K562 (cell line): ENCODE data around the gene NKD1. TPM values are rescaled to one million over a fixed set of nuclear protein-coding genes. Genes with fewer than 3 reads are reported as not detected.

Experiments used
- ATAC-seq: fragments of 200-7000 bp; cut with Tn5 transposase; 3 replicates; pipeline ENCODE4 v1.9.1; 2020; ENCODE audit warnings: moderate library complexity
- BruUV-seq: library from RNA; stranded (reverse); fragments of 400-500 nt; replicated peaks from 2 replicates; lab custom pipeline; 2021; lab: Mats Ljungman, UMichigan
- CTCF ChIA-PET: fragments of 300-600 bp; formaldehyde crosslinking; extraction: SDS; loops from one replicate; lab custom pipeline; 2021; ENCODE audit warnings: low intra/inter-chr PET ratio; lab: Yijun Ruan, JAX
- POLR2A ChIA-PET: fragments of 300-600, 350-650 bp; sonication (Branson Sonifier 250); formaldehyde crosslinking; extraction: SDS; loops from one replicate; lab custom pipeline; 2021; ENCODE audit warnings: antibody characterized with exemption, inconsistent platforms; lab: Yijun Ruan, JAX
- DNase-seq, 4 experiments: peaks; one replicate each; pipeline versions ENCODE4 v3.0.0 to v3.0.0-alpha.2; 2011 to 2018; ENCODE audit warnings: low spot score in 3 of 4, mixed read lengths in 3 of 4; ENCODE audit errors: extremely low read depth in 1 of 4
- FAIRE-seq: peaks from 2 replicates; lab custom pipeline; 2011; peaks lifted over from hg19 to GRCh38; lab: Jason Lieb, UNC
- H2AFZ ChIP-seq: 2 replicates; pipeline ENCODE4 v1.6.0; 2011; ENCODE audit warnings: low read depth, low read length, control low read depth, inconsistent platforms
- H3K27ac ChIP-seq: fragments of 200-600 bp; 3 replicates; pipeline ENCODE4 v1.8.0; 2011; ENCODE audit warnings: low read depth, mild to moderate bottlenecking, control low read depth, inconsistent platforms, low read length, moderate library complexity, mixed read lengths; ENCODE audit errors: extremely low read depth
- H3K27me3 ChIP-seq, 2 experiments: fragments of 300-600 bp in 1 of 2; 2 replicates in 1 of 2; 3 replicates in 1 of 2; pipeline versions ENCODE4 v1.6.0 to v1.8.0; 2011; ENCODE audit warnings: inconsistent platforms in 2 of 2, low read length in 2 of 2, mild to moderate bottlenecking in 1 of 2, mixed read lengths in 1 of 2, moderate library complexity in 1 of 2; ENCODE audit not compliant: control insufficient read depth in 2 of 2, insufficient read depth in 2 of 2
- H3K36me3 ChIP-seq: fragments of 300-600 bp; 3 replicates; pipeline ENCODE4 v1.8.0; 2011; ENCODE audit warnings: mild to moderate bottlenecking, low read length, inconsistent platforms; ENCODE audit not compliant: control insufficient read depth, insufficient read depth
- H3K4me1 ChIP-seq, 2 experiments: fragments of 200-600 bp in 1 of 2; replicated peaks in 1 of 2; 2 replicates in 1 of 2; 3 replicates in 1 of 2; pipeline versions ENCODE4 v1.5.1 to v1.8.0; 2011; ENCODE audit warnings: inconsistent platforms in 2 of 2, low read length in 2 of 2, mild to moderate bottlenecking in 1 of 2, mixed read lengths in 1 of 2, moderate library complexity in 1 of 2; ENCODE audit not compliant: control insufficient read depth in 2 of 2, insufficient read depth in 2 of 2
- H3K4me2 ChIP-seq: 2 replicates; pipeline ENCODE4 v1.6.1; 2011; ENCODE audit warnings: low read length, control low read depth, inconsistent platforms, mixed read lengths; ENCODE audit not compliant: insufficient read depth
- H3K4me3 ChIP-seq: fragments of 200-600 bp; sonication (generic), shearing (Covaris generic); 2 replicates; pipeline ENCODE4 v1.5.1; 2016; ENCODE audit warnings: control low read depth, inconsistent platforms
- H3K79me2 ChIP-seq: fragments of 200-600 bp; 3 replicates; pipeline ENCODE4 v1.8.0; 2011; ENCODE audit warnings: low read length, inconsistent platforms; ENCODE audit not compliant: control insufficient read depth, insufficient read depth
- H3K9ac ChIP-seq, 2 experiments: 2 replicates each; pipeline versions ENCODE4 v1.6.0 to v1.6.1; 2011; ENCODE audit warnings: low read depth in 2 of 2, low read length in 2 of 2, control low read depth in 1 of 2, inconsistent platforms in 1 of 2, mild to moderate bottlenecking in 1 of 2, mixed read lengths in 1 of 2; ENCODE audit not compliant: insufficient read depth in 1 of 2
- H3K9me1 ChIP-seq: one replicate; pipeline ENCODE4 v1.6.0; 2011; ENCODE audit warnings: inconsistent platforms, mild to moderate bottlenecking, low read length, moderate library complexity; ENCODE audit not compliant: control insufficient read depth, insufficient read depth
- H3K9me3 ChIP-seq: replicated peaks from 2 replicates; pipeline ENCODE4 v1.5.1; 2011; ENCODE audit warnings: low read depth, low read length, inconsistent platforms; ENCODE audit not compliant: control insufficient read depth, insufficient read depth
- H4K20me1 ChIP-seq: replicated peaks from 2 replicates; pipeline ENCODE4 v1.6.1; 2011; ENCODE audit warnings: low read length, inconsistent platforms, mixed read lengths; ENCODE audit not compliant: control insufficient read depth, insufficient read depth
- KDM1A ChIP-seq, 2 experiments: fragments of 450-650 bp; IDR thresholded peaks; 2 replicates each; pipeline ENCODE4 v1.6.1; 2016; ENCODE audit warnings: mild to moderate bottlenecking in 2 of 2
- PCBP1 ChIP-seq: fragments of 200-400 bp; formaldehyde crosslinking; IDR thresholded peaks from 2 replicates; pipeline ENCODE4 v1.6.1; 2018; ENCODE audit warnings: mild to moderate bottlenecking, low read depth, low read length; ENCODE audit not compliant: poor library complexity, severe bottlenecking
- ZKSCAN8 ChIP-seq: fragments of 200-800 bp; sonication (Bioruptor generic); IDR thresholded peaks from 2 replicates; pipeline ENCODE4 v1.6.1; 2016; ENCODE audit warnings: missing genetic modification characterization, missing compliant biosample characterization
- WGBS: fragments of 100-300 bp; shearing (Covaris generic); methylation state at CpG from one replicate; pipeline ENCODE4 v1.1.6; 2016; ENCODE audit warnings: low coverage, mixed read lengths; ENCODE audit not compliant: insufficient coverage; ENCODE audit errors: missing lambda C conversion rate; 5-methylcytosine and 5-hydroxymethylcytosine counted together
- in situ Hi-C: fragments of 300-500 bp; cut with MboI; formaldehyde crosslinking; loops from 4 replicates; pipeline ENCODE4 v1.15.0; 2018; ENCODE audit warnings: inconsistent platforms, mixed read lengths
- intact Hi-C: fragments of 100-400 bp; cut with micrococcal nuclease; formaldehyde crosslinking; loops from 2 replicates; pipeline ENCODE4 v1.14.2; 2022
- polyA plus RNA-seq, 8 experiments: library from polyadenylated mRNA; depleted of rRNA in 4 of 8; stranded (reverse) in 5 of 8; unstranded in 3 of 8; fragments of >200 nt; fragmentation: Nextera tagmentation in 2 of 8; fragmentation: Illumina TruSeq in 1 of 8; extraction: Ambion mirVana in 2 of 8; extraction: Trizol in 1 of 8; gene quantifications; 2 replicates each; pipeline versions ENCODE4 v1.2.1 to v1.2.3, GENCODE V29; 2011 to 2014; ENCODE audit warnings: inconsistent platforms in 1 of 8, missing spikeins in 1 of 8
- total RNA-seq, 7 experiments: library from RNA; depleted of rRNA in 6 of 7; stranded (reverse); fragments of >200 nt in 6 of 7; fragmentation: Illumina TruSeq in 2 of 7; extraction: Trizol in 2 of 7; gene quantifications; 2 replicates each; pipeline versions ENCODE4 v1.2.1 to v1.2.3, GENCODE V29; 2011 to 2021; ENCODE audit warnings: low replicate concordance in 1 of 7
- TF ChIP-seq, protein P1 (sequence below): IDR thresholded peaks from 2 replicates; pipeline ENCODE4 v1.6.1; 2011; ENCODE audit warnings: borderline replicate concordance, low read depth, mild to moderate bottlenecking, moderate library complexity, low read length; ENCODE audit not compliant: insufficient read depth, poor library complexity, severe bottlenecking

Gene NKD1
- total and polyA plus RNA-seq, 9 of the 15 experiments (the other 6 are each of a cell fraction or from before 2014, with no cell fraction given): under 0.01 to 0.24 (median 0.04) TPM; not detected in 2

DNA sequence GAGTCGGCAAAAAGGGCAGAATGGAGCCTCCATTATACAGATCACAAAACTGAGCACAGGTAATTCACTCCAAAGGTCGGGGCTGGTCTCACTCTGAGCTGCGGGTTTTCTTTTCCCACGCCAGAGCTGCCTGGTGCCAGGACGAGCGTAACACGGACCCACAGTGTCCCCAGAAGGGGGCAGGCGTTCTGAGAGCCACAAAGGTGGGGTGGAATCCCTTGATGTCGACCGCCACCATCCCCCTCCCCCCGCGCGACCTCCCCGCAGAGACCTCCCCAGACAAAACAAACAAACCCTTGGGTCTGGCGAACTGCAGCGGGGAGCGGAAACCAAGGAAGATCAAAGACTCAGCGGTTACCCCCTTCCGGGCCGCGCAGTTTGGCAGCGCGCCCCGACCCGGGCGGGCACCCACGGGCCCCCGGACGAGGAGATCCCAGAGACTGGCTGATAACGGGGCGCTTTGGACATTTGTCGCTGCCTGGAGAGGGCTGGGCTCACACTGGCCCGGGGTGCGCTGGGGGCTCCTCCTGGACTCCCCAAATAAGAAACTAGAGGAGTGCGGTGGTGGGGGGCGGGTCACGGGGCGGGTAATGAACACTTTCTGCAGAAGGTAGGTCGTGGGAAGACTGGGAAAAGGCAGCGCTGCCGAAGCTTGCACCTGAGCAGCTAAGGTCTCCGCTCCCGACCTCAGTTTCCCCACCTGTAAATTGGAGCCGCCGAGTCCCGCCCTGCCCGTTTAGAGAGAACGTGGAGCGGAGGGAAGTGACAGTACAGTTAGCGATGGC, 664 bp upstream of the NKD1 start (continued):
- TF ChIP-seq, protein P1, sequence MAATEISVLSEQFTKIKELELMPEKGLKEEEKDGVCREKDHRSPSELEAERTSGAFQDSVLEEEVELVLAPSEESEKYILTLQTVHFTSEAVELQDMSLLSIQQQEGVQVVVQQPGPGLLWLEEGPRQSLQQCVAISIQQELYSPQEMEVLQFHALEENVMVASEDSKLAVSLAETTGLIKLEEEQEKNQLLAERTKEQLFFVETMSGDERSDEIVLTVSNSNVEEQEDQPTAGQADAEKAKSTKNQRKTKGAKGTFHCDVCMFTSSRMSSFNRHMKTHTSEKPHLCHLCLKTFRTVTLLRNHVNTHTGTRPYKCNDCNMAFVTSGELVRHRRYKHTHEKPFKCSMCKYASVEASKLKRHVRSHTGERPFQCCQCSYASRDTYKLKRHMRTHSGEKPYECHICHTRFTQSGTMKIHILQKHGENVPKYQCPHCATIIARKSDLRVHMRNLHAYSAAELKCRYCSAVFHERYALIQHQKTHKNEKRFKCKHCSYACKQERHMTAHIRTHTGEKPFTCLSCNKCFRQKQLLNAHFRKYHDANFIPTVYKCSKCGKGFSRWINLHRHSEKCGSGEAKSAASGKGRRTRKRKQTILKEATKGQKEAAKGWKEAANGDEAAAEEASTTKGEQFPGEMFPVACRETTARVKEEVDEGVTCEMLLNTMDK: peak; percentile 73
- peak in 1 of 2 experiments; percentile 59; a peak in 1 of 4 replicates for TF ChIP-seq KDM1A (IDR thresholded peaks at IDR 0.05)

DNA sequence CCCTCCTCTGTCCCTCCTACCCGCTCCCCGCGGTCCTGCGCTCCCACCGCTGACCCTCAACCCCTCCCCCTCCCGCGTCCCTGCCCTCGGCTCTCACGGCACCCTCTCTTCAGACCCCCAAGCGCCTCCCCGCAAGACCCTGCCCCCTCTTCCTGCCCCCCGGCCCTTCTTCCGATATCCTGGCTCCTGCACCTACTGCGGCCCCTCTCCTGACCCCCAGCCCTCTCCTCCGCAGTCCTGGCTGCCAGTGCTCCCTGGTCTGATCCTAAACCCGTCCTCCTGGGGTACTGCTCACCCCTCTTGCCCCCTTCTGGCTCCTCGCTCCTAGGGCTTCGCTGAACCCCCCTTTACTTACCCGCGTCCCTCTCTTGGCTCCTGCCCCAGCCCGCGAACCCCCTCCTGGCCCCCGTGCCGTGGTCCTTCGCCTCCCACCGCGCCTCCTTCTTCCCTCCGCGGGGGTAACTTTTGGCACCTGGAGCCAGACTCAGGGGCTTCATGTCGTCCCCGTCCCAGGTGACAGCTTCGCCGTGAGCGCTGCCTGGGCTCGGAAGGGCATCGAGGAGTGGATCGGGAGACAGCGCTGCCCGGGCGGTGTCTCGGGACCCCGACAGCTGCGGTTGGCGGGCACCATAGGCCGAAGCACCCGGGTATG, 839 bp downstream of the NKD1 start:
- Histone ChIP-seq H3K9ac (peak overlapping the region in 1 of 2 experiments; percentile 79; a peak in 2 of 4 replicates), H3K4me3 (peak overlapping the region; percentile 43; the same call in 1 of the 2 replicates), H3K36me3 (no peaks in the 10 kb centered on the region), H3K9me3 (no peaks in the 10 kb centered on the region), H4K20me1 (no peaks in the 10 kb centered on the region; the same call in 1 of the 2 replicates), H3K4me2 (no peak overlapping the region), H3K9me1 (no peaks in the 10 kb centered on the region), H3K27me3 (peaks cover 15 to 35% of the 10 kb centered on the region in 2 experiments; a peak in 4 of 5 replicates), H3K27ac (no peak overlapping the region), H3K4me1 (peaks cover 0 to 18% of the 10 kb centered on the region in 2 experiments; a peak in 2 of 5 replicates), H2AFZ (no peak overlapping the region), H3K79me2 (no peaks in the 10 kb centered on the region)
- in situ Hi-C loops (no loop called here), intact Hi-C loops (no loop called here)
- no TSS peak for BruUV-seq
- no peak for ATAC-seq
- 42% methylated on average over 15 of the region's 46 CpGs for WGBS
- no peak for FAIRE-seq
- no peak for TF ChIP-seq ZKSCAN8 (CRISPR knock-in tag)
- peak; percentile 51 for TF ChIP-seq PCBP1
- CTCF ChIA-PET: no interaction called here
- POLR2A ChIA-PET: no interaction called here
- DNase-seq: no peak
